ENCODE results near the gene PASK.

The PASK gene

DNA sequence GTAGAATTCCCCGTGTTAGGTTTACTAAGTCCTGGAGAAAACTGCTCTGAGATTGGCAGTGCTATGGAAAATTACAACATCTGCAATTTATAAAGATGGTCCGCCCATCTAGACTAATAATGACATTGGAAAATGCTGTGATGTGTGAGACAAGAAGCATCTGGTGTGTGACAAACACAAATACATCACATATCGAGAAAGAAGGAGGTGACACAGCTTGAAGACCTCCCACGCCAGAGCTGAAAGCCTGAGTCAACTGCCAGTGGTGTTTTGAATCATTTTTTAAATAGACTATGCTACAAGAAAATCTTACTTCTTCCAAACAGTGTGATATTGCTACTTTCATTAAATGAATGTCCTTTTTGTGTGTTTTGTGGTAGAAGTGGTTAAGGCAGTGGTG, 30.6 kb upstream of the PASK start:
- DNase-seq = peak; percentile 12 to 21

DNA sequence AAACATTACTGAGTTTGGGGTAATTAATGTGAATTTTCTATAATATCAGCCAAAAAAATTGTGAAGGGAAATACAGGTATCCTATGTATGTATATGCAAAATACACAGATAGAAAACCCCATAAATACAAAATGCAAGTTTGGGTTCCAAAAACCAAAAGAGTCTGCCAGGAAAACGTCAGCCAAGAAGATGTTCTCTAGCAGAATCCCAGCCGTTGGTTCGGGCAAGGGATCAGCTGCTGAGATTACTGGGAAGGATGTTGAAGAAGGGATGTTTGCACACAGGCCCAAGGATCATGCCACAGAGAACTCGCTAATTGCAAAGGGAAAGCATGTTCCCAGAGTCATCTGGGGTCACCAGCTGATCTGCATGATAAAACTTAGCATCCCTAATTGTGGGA, 29.7 kb upstream of the PASK start:
- DNase-seq = no peak

DNA sequence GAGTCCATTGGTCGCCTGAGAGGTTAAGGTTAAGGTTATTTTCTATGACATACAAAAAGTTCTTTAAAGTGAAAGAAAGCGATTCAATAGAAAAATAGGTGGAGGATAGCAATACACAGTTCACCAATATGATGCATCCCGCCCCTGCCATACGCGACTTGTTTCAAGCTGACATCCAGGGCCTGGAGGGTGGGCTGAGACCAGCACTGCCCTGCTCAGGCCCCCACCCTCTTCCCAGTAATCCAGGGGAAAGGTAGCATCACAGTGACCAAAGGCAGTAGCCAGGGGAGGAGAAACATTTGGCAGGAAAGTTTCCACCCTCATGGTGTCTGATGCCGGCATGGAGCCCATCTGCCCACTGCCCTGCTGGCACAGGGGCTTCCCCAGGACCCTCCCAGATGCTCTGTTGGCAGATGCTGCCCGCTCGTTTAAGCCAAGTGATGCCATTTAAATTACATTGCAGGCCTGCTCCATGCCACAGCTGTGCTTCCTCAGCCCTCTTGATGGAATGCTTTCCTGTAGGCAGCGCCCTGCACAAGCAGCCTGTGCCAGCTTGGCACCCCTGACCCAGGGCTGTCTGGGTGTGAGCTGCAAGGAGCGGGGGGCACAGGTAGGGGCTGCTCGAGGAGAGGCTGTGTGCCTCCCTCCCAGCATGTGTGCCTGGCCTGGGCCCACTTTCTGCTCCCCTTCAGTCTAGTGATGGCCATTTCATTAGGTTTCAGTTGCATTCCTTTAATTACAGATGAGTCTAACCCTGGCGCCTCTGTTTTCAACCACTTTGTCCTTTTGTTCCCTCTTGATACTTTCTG, 28.5 kb upstream of the PASK start:
- DNase-seq = no peak

DNA sequence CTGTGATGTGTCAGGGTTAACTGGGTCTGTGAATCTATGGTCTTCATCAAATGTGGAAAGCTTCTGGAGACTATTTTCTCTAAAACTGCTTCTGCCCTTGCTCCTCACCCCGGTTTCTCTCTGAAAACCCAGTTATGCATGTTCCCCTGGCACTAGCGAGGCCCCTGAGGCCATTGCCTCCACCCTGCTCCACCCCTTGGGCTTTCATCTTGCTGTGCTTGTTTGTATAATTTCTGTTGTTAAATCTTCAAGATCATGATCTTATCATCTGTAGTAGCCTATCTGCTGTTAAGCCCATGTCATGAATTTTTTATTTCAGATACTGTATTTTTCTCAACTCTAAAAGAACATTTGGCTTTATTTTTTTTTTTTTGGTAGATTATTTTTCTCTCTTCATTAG, 24.3 kb upstream of the PASK start:
- no peak for DNase-seq

DNA sequence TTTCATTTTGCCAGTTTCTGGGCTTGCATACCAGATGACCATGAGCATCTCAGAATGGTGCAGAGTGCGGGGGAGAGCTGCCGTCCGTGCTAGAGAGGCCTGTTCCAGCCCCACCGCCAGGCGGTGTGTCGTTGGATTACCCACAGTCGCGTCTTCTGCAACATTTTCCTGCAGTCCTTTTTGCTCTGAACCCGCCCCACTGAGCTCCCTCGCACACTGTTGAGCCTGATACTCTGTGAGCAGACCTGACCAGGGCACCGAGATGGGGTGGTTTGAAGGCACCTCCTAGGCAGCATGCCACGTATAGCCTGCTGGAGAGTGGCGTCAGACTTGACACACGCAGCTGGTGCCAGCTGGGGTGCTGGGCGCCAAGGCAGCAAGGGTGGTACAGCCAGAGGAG, 19.1 kb upstream of the PASK start:
- no peak for DNase-seq

DNA sequence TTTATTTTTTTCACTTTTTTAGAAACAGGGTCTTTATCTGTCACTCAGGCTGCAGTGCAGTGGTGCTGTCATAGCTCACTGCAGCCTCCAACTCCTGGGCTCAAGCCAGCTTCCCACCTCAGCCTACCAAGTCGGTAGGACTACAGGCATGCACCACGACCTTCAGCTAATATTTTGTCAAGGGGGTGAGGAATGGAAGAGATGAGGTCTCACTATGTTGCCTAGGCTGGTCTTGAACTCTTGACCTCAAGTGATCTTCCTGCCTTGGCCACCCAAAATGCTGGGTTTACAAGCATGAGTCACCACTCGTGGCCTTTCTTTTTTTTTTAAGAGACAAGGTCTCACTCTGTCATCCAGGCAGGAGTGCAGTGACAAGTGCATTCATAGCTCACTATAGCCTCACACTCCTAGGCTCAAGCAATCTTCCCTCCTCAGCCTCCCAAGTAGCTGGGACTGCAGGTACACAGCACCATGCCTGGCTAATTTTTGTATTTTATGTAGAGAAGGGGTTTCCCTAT, 14.4 kb upstream of the PASK start:
- no peak for DNase-seq

DNA sequence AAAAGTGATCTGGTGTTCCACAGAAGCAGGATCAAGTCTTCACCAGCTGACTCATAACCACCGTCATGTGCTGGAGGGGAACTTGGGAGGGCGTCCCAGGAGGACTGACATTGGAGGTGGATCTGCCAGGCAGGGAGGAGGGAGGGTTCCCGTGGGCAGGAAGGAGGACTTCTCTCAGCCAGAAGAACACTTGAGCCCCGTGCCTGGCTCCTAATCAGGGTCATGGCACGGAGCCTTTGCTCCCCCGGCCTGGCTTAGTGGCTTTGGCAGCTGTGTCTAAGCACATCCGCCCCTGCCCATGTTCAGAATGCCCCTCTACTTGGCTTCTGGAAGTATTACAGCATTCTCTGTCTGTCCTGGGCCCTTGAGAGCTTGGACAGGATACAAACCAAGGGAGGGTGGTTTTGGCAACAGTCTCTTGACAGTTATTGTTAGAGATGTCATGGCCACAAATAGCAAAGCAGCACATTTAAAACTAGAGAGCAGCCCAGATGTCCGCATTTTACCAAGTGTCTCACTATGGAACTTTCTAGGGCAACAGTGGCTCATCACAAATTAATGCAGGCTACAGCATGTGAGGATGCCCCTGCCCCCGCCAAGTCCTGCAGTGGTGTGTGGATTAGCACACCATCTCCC, 12.5 kb upstream of the PASK start:
- DNase-seq = no peak

DNA sequence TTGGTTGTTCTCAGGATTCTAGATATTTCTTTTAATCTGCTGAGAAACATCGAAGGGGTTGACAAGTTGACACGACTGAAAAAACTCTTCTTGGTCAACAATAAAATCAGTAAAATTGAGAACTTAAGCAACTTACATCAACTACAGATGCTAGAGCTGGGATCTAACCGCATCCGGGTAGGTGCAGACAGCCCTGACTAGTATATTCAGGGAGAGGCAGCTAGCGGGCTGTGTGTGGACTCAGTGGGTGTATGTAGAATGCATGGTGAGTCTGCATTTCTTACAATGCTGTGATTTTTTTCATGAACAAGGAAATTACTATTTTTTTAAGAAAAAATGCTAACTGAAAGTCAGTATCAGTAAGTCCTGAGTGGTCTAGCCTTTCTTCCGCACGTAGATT, 11.0 kb upstream of the PASK start:
- DNase-seq = no peak

DNA sequence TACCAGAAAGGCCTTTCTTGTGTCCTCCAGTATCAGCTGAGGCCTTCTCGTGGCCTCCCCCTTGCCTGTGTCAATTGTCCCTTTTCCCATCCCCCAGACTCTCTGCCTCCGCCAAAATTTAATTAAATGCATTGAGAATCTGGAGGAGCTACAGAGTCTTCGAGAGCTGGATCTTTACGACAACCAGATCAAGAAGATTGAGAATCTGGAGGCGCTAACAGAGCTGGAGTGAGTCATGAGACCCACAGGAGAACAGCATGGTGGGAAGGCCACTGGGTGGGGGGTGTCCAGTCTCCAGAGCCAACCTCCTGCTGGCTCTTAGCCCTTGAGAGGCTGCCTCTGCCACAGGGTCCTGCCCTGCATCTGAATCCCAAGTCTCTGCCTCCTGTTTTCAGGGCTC, 9.8 kb upstream of the PASK start:
- no peak for DNase-seq

DNA sequence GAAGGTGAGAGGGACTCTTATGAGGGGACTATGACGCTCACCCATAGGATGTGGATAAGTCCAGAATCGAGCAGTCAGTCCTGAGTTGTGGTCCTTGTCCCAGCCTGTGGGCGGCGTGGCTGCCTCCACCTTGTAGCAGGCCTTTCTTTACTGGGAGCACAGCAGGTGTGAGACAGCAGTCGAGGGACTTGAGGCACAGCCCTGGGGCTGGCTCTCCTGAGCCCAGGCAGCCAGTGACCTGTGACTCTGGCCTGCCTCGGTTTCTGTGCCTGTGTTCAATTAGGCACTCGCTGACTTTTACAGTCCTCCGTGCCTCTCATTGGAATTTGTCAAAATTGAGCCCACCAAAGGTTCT, 9.3 kb upstream of the PASK start:
- no peak for DNase-seq

DNA sequence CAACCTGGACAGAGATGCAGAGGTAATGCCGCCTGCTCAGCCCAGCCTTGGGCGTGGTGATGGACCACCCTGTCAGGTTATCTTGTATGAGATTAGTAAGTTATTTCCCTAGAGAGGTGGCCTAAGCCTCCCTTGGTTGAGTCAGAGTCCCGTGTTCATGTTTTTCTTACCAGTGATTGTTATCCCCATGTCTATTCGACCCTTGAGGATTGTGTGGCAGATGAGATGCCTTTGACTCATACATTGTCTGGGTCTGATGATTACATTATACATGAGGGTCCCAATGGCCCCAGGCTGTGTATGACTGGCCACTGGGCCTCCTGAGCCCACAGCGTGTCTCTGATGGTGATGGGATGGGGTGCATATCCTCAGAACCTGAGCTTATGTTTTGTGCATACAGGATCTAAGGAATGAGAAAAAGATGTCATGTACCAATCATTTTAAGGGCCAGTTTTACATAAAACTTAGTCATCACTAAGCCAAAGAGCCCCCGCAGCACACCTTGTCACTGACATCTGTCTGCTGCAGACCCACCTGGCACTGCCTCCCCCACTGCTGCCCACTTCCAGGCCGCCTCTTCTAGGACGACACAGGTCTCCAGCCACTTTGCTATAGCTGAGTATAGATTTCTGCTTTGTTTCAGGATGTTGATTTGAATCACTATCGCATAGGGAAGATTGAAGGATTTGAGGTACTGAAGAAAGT, 8.7 kb upstream of the PASK start:
- DNase-seq = no peak

DNA sequence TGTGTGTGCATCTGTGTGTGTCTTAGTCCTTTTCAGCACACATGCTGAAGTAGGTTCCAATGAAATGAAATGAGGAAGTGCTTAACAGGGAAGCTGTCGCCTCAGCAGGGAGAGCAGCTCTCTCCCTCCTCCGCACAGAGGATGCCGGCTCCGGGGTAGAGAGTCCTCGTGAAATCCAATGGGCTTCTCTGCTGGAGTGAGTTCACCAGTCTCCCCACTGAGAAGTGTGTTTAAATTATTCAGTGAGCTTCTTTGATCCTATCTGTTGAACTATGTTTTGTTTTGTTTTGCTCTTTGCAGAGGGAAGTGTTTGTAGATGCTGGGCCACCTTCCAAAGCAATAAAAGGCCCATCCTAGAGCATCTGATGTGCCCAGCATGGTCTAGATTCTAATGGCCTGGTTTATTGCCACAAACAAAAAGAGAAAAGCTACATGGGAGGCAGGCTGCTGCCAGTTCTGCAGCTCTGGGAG, 7.7 kb upstream of the PASK start:
- no peak for DNase-seq

DNA sequence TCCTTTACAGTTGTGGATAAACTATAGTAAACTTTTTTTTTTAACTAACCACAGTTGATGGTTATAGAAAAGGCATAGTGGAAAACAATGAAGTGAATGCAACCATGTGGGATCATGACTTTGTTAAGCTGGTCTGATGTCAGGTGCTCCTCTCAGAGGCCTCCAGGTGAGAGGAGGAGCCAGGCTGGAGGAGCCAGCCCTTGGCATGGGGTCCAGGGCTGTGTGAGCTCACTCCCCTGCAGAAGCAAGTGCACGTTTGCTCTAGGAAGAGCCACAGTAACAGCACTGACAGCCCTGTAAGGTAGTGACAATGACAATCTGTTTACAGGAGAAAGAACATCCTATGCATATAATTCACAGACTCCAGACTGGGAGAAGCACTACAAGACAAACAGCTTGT, 6.7 kb upstream of the PASK start:
- DNase-seq = no peak

DNA sequence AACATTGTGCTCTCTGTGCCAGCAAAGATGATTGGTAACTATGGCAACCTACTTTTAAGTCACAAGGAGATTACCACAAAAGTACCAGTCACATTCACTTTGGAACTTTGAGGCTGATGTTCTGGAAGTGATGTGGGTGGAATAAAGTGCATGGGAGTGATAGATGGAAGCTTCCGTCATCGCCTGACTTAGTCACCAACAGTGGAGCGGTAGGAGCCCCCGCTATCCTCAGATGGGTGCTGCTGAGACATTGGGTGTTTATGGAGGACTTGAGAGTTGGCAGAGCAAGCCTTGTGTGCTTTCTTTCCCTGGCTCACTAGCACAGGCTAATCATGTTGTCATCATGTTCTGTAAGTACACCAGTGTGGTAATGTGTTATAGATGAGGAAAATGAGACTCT, 5.6 kb upstream of the PASK start:
- DNase-seq = peak; percentile 15 to 19

DNA sequence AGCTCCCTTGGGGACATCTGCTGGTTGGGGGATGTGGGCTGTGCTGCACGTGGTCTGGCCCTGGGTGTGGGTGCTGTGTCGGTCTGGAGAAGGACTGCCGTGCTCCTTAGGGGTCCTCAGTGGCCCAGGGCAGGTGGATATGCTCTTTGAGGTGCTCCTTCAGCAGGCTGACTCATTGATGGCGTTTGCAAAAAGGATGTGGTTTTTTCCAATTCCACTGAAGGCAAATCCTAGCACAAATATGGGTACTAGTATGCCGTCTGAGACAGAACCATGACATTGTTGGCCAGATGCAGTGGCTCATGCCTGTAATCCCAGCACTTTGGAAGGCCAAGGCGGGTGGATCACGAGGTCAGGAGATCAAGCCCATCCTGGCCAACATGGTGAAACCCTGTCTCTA, 4.3 kb upstream of the PASK start:
- no peak for DNase-seq

DNA sequence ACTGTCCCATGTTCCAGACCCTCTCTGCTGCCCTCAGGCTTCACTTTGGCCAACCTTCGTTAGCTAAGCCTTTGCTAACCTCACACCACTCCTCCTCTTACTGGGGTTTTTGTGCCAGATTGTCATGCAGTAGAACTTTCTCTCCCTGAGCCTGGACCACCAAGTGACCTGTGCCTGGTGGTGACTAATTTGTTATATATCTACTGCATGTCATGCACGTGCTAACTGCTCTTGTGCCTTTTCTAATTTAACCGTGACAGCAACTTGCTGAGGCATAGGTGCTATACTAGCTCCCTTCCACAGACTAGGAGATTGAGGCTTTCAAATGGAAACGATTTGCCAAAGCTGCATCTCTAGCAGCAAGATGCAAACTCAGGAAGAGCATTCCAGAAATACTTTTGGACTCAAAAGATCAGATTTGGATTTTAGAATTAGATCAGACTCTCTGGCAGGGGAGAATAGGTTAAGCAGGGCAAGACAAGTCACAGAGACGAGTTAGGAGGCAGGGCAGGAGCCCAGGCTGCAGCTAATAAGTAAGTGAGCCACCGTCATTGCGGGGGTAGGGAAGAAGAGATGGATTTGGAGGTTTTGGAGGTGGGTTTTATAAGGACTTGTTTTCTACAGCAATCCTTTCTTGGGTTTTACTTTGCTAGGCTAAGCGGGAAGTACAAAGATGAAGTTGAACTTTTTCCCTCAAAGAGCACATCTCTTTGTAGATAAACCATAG, 2.8 kb upstream of the PASK start:
- DNase-seq = no peak

DNA sequence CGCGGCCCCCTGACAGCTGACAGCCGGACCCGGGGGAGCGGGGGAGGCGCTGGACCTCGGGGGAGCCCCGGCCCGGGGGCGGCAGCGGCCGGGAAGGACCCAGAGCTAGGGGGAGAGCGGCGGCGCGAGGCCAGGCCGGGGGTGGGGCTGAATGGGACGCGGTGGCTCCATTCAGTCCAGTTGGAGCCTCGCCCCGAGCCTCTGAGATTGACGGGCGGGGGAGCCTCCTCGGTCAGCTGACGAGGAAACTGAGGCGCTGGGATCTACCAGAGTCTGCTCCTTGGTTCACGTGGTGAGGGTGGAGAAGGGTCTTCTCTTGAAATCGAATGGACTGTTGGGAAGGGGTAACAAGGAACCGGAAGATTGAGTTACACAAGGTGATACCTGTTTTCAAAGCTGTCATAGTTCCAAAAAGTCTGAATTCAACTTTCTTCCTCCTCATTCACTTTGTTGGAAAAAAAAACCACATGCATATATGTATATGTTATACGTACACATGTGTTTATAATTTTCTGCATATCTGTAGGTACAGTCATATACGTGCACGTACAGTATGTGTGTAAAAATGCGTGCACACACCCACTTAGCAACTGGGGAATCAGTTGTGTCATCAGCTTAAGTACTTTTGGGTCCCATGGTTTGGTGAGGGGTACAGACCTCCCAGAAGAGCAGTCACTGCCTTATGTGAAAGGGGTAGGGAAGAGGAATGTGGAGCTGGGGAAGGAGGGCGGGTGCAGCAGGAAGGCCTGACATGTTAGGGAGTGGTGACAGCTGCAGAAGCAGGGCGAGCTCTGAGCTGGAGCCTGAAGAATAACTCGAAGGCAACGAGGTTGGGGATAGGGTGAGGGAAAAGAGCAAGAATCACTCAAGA, 1.6 kb upstream of the PASK start:
- no peak for DNase-seq

DNA sequence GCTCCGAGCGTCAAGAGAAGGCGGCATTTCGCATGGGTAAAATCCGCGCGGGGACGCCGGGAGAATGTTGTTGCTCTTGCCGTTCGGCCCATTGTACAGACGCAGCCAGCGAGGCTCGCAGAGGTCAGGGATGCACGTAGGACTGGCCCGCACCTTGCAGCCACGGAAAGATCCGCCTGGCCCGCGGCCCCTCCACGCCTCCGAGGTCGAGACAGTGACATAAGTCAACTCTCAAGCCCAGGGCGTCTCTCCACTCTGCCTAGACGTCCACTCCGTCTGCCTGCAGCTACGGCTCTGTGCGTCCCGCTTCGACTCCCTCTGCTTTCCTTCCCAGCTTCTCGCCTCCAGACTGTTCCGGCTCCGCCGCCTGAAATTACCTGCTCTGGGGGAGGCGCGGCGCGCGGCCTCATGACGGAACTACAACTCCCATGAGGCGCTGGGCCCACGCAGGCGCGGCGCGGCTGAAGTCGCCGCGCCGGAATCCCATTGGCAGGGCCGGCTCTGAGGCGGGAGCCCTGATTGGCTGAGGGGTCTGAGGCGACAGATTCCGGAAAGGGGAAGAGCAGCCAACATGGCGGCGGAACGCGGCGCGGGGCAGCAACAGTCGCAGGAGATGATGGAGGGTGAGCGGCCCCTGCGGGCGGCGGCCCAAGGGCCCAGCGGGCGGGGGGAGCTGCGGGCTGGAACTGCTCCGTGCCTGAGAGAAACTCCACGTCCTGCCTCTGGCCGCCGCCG, 820 bp upstream of the PASK start, which contains the start of gene PPP1R7:
PPP1R7 (plus strand) TSS at position 543 of the 735 bp plus-strand sequence; CDS start at position 572, 29 bp downstream.
- DNase-seq = peak; percentile 90 to 91

DNA sequence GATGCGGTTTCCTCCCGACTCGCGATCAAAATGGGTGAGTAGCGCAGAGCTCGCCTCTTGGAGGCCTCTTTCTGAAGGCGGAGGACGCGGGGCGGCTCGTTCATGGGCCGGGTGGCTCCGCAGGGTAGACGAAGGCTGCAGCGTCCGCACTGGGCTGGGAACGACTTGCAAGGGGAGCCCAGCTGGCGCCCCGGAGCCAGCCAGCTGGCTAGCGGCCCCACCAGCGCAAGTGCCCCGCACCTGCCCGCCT, 328 bp upstream of the PASK start:
- no peak for DNase-seq

DNA sequence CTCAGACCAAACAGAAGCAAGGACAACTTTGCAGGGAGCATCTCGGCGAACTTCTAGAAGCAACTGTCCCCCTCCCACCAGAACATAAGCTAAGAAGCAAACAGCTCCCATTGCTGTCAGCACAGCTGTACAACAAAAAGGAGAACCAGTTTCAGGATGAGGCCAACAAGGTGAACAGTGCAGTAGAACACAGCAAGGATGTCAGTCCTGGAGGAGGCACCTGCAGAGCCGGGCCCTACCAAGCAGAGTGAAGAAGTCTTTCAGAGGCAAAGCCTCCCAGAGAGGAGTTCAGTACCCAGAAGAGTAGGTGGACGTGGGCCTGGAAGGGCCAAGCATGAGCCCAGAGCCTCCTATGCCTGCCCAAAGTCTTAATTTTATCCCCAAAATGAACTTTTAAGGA, 1.0 kb downstream of the PASK start:
- no peak for DNase-seq

DNA sequence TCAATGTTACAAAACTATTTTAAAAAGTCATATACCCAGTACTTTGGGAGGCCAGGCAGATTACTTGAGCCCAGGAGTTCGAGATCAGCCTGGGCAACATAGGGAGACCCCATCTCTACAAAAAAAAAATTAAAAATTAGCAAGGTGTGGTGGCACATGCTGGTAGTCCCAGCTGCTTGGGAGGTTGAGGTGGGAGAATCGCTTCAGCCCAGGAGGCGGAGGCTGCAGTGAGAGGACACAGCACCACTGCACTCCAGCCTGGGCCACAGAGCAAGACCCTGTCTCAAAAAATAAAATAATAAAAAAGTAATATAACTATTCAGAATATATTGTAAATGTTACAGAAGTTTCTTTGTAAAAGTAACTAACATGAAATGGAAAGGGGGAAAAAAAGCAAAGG, 1.9 kb downstream of the PASK start:
- no peak for DNase-seq

DNA sequence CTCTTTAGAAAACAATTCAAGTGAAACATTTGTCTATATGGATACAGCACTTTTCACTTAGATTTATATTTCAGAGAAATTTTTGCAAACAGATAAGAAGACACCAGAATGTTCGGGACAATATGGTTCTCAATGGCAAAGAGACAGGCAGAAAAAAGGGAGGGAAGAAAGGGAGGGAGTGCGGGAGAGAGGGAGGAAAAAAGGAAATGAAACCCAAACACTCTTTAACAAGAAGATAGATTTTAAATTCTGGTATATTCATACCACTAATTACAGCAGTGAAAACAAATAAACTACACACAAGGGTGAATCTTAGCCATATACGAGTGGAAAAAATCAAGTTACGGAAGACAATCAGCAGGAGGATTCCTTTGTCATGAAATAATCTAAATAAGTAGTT, 3.0 kb downstream of the PASK start:
- DNase-seq = no peak
